HG03060 (cell line): Measurements from ENCODE around the gene ADCY5.
A peak's percentile ranks its signal among the peaks of the same experiment; 100 is the strongest.

Experiments used
- ATAC-seq: cut with Tn5 transposase; IDR thresholded peaks from one replicate; pipeline ENCODE4 v1.9.1; 2021; ENCODE audit warnings: low read depth, moderate number of reproducible peaks; ENCODE audit not compliant: unreplicated experiment

The ADCY5 gene

DNA sequence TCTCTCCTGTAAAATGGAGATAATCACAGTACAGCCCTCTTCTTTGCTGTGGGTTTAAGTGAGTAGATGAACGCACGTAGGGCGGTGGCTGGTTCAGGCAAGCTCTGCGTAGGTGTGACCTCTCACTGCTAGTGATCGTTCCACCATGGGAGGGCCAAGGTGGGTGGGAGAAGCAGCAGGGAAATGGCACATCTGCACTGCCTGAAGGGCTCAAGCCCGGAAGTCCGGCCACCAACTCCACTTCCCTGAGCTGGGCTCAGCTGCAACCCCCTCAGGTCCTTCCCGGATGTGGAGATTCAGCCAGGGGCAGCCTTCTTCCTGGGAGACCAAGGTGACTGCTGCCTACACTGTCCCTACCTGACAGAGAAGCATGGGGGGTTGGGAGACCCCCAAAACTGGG is 102.9 kb downstream of the ADCY5 start:
- no peak for ATAC-seq

DNA sequence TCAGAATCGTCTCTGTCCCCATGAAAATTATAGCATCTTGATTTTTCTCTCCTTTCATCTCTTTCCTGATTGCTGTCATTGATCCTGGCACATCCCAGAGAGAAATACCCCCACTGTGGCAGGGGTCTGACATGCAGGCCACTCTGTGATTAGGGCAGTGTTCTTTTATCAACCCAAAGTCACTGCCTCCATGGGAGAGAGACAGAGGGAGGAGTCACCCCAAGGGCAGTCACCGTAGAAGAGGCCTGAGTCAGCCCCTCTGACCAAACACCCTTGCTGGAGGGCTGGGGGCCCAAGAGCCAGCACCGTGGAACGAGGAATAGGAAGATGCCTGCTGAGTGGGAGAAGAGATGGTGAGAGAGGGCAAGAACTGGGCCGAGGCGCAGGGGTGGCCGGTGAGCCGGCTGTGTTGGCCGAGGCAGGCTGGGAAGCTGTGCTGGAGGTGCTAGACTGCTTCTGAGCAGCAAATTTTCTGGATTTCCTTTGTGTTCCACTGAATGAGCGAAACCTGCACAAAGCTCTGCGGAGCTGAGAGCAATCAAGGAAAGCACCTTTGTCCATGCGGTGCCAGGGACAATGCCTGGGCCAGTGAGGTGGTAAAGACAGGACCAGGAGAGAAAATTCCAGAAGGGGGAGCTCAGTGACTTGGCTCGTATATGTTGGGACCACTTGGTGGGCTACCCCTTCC is 103.8 kb downstream of the ADCY5 start:
- ATAC-seq: no peak

DNA sequence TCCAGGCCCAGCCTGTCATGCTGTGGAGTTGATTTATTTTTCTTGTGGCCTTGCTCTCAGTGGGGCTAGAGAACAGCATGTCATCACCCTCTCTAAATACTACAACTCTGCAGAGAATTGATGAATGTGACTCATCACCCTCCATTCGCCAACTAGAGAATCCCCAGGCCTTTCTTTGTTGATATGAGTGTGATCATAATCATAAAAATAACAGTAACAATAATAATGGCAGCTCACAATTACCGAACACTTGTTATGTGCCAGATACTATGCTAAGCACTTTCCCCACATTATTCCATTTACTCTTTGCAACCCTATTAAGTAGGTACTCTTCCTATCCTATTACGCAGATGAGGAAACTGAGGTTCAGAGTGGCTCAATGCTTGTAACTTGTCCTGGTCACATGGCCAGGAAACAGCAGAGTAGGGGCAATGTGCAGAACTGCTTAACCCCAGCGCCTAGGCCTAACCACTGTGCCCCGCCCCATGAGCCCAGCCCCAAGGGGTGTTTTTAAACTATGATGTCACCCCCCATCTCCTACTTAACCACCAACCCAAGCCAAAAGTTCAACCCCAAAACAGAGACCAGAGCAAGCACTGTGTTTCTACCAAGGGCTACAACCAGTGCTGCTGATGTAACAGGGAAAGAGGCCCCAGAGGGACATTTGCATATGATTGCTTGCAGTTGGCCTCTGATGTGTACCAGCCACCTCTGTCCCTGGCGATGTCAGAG is 104.5 kb downstream of the ADCY5 start:
- peak; percentile 51 for ATAC-seq

DNA sequence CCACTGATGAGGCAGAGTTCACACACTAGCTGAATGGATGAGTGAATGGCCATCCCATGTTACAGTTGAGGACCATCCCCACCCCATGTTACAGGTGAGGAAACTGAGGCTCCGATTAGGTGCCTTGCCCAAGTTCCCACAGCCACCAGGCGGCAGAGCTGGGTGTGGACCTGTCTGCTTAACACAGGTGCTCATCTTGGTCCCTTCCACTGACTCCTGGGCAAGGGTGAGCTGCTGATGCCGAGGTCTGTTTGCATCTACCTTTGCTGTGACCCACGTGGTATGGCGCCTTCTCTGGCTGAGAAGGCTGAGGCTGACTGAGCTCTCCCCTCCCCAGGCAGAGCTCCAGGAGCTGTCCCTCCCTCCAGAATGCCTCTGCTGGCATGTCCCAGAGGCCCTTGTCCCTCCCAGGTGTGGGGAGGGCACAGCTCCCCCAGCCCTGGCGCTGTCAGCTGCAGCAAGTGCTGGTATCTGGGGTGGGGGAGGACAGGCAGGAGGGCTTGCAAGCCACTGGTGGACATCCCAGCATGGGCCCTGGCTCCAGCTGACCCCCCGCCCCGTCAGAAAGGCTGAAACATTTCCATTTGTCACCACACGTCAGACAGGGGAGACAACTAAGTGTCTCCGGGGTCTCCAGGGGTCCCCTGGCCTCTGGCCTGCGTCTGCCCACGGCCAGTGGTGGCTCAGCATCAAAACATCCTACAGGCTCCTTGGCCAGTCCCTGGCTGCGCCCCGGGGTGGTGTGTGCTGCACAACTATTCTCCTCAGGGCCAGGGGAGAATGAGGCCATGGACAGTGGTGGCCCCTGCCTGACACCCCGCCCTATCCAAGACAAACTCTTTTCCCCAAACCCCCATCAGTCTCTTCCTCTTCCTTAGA is 105.4 kb downstream of the ADCY5 start:
- no peak for ATAC-seq

DNA sequence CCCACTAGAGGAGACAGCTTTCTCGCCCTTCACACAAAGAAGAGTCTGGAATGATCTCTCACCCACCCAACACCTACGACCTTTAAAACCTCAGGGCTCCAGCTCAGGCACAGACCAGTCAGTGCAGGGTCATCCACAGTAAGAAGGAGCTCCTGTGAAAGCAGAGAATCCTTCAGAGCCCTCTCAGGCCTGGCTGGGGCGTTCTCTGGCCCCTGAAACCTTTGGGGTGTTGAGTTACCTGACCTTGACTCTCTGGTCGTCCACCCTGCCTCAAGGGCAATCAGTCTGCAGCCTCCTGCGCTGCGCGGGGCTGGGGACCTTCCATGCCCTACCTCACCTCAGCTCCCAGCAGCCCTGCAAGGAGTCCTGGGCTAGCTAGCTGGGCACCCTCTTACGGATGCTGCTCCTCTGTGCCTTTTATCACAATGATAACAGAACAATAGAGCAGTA is 106.2 kb downstream of the ADCY5 start:
- ATAC-seq: no peak

DNA sequence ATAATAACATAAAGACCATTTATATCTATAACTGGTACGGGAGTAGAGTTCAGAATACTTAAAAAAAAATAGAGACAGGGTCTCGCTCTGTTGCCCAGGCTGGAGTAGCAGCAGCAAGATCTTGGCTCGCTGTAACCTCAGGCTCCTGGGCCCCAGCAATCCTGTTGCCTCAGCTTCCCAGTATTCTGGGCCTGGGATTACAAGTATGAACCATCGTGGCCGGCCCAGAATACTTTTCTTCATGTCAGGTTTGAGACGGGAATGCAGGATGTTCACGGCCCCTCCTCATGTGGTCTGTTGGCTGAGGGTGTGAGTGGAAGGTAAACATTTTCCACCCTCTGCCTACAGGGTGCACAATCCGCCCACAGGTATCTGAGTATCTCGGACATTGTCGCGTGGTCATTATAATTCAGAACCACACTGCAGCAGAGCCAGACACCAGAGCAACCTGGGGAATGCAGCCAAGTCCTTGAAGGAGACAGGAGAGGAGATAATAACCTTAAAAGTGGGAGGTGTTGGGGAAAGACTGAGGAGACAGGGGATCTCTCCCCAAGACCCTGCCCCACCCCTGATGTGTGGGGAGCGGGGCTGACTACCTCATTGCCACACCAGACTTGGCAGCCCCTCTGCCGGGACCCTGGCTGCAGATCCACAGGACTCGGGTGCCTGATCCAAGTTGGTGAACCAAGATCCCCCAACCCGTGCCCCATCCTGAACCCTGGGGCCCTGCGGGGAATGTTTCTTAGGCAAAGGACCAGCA is 106.8 kb downstream of the ADCY5 start:
- ATAC-seq: no peak

DNA sequence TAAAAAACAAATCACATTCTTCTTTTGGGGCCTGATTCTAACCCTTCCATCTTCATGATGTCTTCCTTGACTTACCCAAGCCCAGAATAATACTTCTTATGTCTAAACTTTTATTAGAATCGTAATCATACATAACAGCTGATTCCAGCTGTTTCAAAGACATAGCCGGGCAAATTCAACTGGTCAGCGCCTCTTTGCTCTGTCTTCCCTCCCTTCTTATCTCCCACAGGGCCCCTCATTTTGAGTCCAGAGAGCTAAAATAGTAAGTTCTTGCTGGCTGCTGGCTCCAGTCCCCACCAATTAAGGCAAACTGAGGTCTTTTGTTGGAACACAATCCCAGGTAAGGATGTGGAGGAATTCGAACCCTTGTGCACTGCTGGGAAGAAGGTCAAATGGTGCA is 108.6 kb downstream of the ADCY5 start:
- ATAC-seq: no peak

DNA sequence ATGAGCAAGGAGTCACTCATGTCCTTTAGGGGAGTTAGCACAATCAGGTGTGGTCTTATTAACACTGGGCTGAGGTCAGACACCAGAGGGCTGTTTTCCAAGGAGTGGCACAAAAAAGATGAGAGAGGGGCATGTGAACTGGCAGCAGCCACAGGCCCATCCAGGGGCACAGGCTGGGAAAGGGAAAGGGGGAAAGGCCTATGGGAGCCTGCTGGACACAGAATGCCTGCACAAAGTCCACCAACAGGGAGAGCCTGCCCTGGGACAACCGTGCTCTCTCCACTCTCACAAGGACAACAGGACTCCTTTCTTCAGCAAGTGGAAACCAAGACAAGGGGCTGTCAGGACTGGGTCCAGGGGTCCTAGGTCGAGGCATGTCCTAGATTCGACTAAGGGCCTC is 109.6 kb downstream of the ADCY5 start:
- ATAC-seq: no peak

DNA sequence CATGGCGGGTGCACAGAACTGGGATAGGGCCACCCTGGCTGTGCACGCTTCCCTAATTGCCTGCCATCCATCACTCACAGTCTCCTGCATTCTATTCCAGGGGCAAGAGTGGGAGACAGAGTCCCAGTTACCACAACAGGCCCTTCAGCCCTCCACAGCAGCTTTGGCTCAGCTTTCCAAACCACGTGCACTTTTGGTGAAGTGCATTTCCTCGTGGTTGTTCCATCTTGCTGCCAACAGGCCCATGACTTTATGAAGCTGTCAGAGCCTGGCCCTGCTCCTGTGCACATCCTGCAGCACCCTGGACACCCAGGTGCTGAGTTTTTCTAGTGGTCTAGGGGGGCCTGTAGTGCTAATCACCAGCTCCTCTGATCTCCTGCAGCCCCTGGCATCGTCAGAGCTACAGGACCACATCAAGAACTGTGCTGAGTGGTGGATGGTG is 110.2 kb downstream of the ADCY5 start:
- no peak for ATAC-seq

DNA sequence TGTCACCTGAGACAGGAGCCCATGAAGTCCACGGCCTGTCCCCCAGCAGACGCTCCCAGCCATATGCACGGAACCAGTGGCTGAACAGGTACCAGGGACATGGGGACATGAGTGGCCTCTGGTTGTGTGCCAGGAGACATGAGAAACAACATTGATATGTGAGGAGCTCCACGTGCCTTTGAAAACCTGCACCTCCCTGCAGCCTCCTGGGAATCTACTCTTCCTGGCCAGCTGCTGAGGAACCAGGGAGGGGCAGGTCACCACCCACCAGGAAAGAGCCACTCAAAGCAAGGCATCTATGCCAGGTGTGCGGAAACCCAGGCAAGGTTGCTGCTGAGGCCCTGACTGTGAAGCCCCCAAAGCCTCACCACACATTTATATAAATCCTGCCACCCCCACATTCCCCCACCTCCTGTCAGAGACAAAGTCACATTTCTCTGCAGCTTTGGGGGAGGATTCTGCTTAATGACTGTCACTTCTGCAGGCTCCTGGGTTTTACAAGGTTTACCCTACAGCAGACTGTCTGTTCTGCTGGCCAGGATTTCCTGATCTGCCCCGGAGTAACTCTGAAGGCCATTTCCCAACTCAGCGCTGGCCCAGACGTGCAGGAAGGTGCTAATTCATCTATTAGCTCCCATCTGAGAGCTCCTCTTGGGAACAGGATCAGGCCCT is 110.8 kb downstream of the ADCY5 start:
- no peak for ATAC-seq

DNA sequence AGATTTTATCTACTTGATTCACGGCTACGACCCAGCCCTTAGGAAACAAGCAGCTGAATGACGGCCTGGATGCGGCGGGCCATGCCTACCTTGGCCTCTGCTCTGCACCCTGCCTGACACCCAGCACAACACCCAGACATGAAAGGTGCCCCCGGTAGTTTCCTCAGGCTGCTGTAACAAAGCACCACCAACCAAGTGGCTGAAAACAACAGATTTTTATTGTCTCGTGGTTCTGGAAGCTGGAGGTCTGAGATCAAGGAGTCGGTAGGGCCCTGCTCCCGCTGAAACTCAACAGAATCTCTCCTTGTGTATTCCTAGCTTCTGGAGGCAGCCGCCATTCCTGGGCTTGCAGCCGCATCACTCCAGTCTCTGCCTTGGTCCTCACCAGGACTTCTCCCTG is 111.7 kb downstream of the ADCY5 start:
- no peak for ATAC-seq

DNA sequence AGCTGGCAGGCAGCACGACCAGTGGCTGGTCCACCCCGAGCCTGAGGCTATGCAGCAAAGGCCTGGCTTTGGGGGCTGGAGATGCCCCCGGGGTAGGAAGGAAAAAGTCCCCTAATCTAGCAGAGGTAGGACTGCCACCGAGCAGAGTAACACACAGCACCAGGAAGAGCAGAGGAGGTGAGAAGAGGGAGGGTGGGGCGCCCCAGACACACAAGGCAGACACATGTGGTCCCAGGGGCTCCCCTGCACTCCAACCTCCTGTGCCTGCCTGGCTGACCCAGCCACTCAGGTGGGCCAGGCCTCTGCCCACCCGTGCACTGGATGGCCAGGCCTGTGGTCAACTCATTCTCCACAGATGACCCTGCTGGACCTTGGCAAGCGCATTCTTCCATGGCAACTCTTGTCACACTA is 112.4 kb downstream of the ADCY5 start:
- ATAC-seq: no peak

DNA sequence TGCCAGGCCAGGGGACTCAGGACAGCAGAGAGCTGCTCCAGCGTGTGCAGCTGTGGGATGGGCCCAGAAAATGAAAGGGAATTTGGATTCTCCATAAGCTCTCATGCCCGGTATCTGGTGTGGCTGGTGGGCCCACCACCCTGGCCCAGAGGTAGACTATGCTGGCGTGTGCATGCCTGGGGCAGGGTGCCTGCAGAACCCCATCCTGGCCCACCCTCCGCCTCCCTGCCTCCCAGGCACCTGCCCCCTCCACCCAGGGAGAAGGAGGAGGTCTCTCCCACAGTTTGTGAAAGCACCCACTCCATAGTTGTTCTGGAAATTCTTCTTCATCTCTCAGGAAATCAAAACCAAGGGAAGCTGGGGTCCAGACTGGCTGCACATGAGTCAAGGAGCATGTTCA is 112.9 kb downstream of the ADCY5 start:
- ATAC-seq: no peak

DNA sequence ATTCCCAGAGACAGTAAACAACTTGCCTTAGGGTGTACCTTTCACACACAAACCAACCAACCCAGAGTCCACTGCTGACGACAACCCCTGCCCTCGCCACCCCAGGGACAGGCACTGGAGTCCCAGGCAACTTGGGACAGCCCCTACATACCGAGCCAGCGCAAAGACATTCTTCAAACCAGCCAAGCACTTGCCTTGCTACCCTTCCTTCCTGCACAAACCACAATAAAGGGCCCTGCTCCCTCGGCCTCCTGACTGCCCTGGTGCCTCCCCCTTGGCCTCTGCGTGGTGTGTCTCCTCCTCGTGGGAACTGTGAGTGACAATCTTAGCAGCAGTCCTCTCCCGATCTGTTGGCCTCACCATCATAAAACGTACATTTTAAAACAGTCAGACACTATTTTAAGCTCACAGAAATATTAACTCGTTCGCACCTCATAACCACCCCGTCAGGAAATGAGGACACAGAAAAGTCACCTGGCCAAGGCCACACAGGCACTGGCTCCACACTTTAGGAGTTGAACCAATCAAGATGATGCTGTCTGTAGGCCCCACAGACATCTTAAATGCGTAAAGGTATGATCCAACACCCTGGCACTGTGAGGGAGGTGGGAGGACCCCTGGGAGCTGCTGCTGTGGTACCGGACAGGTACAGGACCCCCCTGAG is 113.8 kb downstream of the ADCY5 start:
- ATAC-seq: no peak

DNA sequence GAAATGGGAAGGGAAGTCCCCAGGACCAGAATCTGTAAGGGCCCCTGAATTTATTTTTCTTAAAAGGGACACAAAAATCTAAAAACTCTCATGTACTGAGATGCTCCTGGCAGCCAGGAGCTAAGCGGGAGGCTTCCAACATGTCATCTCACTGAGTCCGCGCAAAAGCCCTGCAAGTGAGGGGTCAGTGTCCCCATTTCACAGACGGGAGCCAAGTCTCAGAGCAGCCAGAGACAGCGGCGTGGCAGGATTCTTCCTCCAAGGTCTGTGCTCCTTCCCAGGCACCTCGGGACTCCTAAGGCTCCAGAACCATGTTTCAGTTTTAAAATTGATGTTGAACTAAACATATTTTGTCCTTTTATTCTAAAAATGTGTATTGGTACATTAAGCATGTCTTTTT is 114.8 kb downstream of the ADCY5 start:
- ATAC-seq: no peak

DNA sequence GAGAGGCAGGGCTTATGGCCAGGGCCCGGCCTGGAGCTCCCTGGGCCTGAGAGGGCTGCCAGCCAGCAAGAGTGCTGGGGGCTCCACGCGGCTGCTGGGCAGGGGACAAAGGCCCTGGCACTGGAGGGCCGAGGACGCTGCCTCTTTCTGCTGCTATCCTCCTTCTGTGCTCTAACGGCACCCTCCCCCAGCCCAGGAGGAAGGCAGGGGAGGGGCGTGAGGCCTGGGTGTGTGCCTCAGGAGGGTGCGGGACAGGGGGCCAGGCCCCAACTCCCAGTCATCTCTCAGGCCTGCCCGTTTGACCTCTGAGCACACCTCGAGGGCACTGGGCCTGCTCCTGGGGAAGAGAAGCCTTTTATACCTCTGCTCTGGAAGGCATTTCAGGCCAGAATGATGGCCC is 115.5 kb downstream of the ADCY5 start:
- ATAC-seq: no peak

DNA sequence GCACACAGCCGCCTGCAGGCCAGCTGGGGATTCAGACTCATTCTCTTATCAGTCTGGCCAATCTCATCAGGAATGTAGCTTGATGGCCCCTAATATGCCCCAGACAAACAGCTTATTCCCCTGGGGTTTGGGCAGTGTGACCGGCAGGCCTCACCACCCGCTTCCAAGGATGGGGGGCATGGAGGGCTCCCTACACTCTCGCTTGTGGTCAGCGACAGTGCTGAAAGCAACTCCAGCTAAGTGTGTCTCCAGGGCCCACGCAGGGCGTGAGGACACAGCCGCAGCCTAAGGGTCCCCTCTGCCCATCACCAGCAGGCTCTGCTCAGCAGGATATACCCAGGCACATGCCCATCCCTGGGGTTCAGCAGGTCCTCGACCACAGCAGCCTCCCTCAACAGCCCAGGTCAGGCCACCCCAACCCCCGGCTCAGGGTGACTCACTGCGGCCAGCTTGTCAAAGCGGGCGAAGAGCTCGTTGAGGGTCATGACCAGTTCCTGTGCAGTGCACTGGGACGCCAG is 116.7 kb downstream of the ADCY5 start:
- no peak for ATAC-seq

DNA sequence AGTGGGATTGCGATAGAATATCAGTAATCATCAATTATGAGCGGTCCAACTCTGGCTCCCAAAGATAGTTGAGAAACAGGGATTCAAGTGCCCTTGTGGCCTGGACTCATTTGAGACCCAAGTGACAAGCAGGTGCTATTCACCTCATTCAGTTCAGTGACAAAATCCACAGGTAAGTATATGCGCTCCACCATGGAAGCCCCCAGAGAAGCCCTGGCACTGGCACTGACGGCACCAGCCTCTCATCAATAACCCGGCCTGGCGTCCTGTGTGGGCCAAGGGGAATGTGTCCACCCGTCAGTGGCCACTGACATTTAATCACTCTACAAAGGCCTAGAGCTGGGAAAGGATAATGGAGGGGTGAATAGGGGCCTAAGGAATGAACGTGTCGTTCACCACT is 117.2 kb downstream of the ADCY5 start:
- ATAC-seq: no peak

DNA sequence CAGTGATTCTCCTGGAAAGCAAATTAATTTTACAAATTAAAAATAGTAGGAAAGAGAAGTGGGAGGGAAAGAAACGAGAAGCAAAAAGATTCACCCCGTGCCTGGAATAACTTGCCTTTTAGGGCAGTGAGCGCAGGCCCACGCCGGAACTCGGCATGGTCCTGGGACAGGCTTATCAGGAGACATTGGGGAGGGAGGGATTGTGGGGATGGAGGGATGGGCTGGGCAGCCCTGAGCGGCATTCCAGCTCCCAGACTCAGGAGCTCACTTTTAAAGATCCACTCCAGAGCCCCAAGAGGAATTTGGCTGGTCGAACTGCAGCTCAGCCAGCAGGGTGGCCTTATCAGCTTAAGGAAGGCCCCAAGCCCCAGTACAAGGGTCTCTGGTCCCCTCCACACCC is 117.9 kb downstream of the ADCY5 start:
- ATAC-seq: no peak
